HEK293T (cell line): ENCODE measurements around the gene ALK.

Source experiments
- CTCF ChIA-PET: fragments of 350-600 bp; formaldehyde crosslinking; extraction: SDS; loops from one replicate; lab custom pipeline; 2021; ENCODE audit warnings: antibody characterized with exemption, inconsistent platforms; lab: Yijun Ruan, JAX
- POLR2A ChIA-PET: fragments of 350-600 bp; formaldehyde crosslinking; extraction: SDS; loops from one replicate; lab custom pipeline; 2020; ENCODE audit warnings: antibody characterized with exemption, inconsistent platforms; lab: Yijun Ruan, JAX
- DNase-seq: peaks from one replicate; pipeline ENCODE4 v3.0.0; 2012; ENCODE audit warnings: mixed read lengths; ENCODE audit errors: extremely low spot score
- ARNT ChIP-seq: fragments of 450-650 bp; IDR thresholded peaks from 2 replicates; pipeline ENCODE4 v1.6.1; 2017; ENCODE audit warnings: mild to moderate bottlenecking
- BHLHE40 ChIP-seq: fragments of 450-650 bp; IDR thresholded peaks from 2 replicates; pipeline ENCODE4 v1.6.1; 2016; ENCODE audit warnings: mild to moderate bottlenecking, moderate library complexity, borderline replicate concordance
- CTBP1 ChIP-seq: fragments of 450-650 bp; IDR thresholded peaks from 2 replicates; pipeline ENCODE4 v1.6.1; 2016; ENCODE audit warnings: borderline replicate concordance
- ELF4 ChIP-seq: fragments of 450-650 bp; IDR thresholded peaks from 2 replicates; pipeline ENCODE4 v1.6.1; 2017; ENCODE audit warnings: antibody characterized with exemption
- FOXA1 ChIP-seq: fragments of 450-650 bp; IDR thresholded peaks from 2 replicates; pipeline ENCODE4 v1.6.1; 2016; ENCODE audit warnings: mild to moderate bottlenecking
- FOXK2 ChIP-seq: fragments of 450-650 bp; IDR thresholded peaks from 2 replicates; pipeline ENCODE4 v1.6.1; 2016; ENCODE audit warnings: mild to moderate bottlenecking
- FOXM1 ChIP-seq: fragments of 450-650 bp; IDR thresholded peaks from 2 replicates; pipeline ENCODE4 v1.6.1; 2017; ENCODE audit warnings: mild to moderate bottlenecking, borderline replicate concordance
- HDGF ChIP-seq: fragments of 450-650 bp; IDR thresholded peaks from 2 replicates; pipeline ENCODE4 v1.6.1; 2017; ENCODE audit warnings: antibody characterized with exemption, borderline replicate concordance
- L3MBTL2 ChIP-seq: fragments of 450-650 bp; conservative IDR thresholded peaks from 2 replicates; pipeline ENCODE4 v1.6.1; 2016; ENCODE audit warnings: mild to moderate bottlenecking
- LEF1 ChIP-seq: fragments of 450-650 bp; IDR thresholded peaks from 2 replicates; pipeline ENCODE4 v1.6.1; 2017; ENCODE audit warnings: mild to moderate bottlenecking, borderline replicate concordance
- NFRKB ChIP-seq: fragments of 450-650 bp; IDR thresholded peaks from 2 replicates; pipeline ENCODE4 v1.6.1; 2016; ENCODE audit warnings: mild to moderate bottlenecking, moderate library complexity
- PKNOX1 ChIP-seq: fragments of 450-650 bp; IDR thresholded peaks from 2 replicates; pipeline ENCODE4 v1.6.1; 2016
- SP1 ChIP-seq: fragments of 450-650 bp; IDR thresholded peaks from 2 replicates; pipeline ENCODE4 v1.6.1; 2017
- SUZ12 ChIP-seq: fragments of 450-650 bp; IDR thresholded peaks from 2 replicates; pipeline ENCODE4 v1.6.1; 2016; ENCODE audit warnings: mild to moderate bottlenecking
- TARDBP ChIP-seq: fragments of 450-650 bp; IDR thresholded peaks from 2 replicates; pipeline ENCODE4 v1.6.1; 2016
- ZNF384 ChIP-seq: fragments of 450-650 bp; IDR thresholded peaks from 2 replicates; pipeline ENCODE4 v1.6.1; 2016

ALK gene

GRCh38 chr2:29275186-29275585 is 646.2 kb downstream of the ALK start:
- ChIA-PET CTCF (interaction anchor here (0.6 to 1.1 kb wide), 2 partner anchors 34 to 214 kb away, joined by 3 read pairs; no protein-coding TSS in a partner anchor), POLR2A (no interaction called here)
- TF ChIP-seq ELF4 (no peak), TARDBP (no peak), ZNF384 (no peak), SP1 (no peak), PKNOX1 (no peak), FOXK2 (no peak), BHLHE40 (no peak), NFRKB (no peak), ARNT (no peak), L3MBTL2 (no peak), HDGF (no peak), CTBP1 (no peak), FOXA1 (no peak), FOXM1 (no peak), SUZ12 (no peak), LEF1 (no peak)
- no peak for DNase-seq

- POLR2A ChIA-PET = interaction anchor here (0.6 kb wide), 1 partner anchor 68 kb away, joined by 3 read pairs; no protein-coding TSS in a partner anchor
- DNase-seq = no peak
- CTCF ChIA-PET = interaction anchor here (0.9 kb wide), 1 partner anchor 35 kb away, joined by 5 read pairs; no protein-coding TSS in a partner anchor
- TF ChIP-seq SUZ12 (no peak), TARDBP (no peak), ARNT (no peak), NFRKB (no peak), HDGF (no peak), SP1 (no peak), LEF1 (no peak), PKNOX1 (no peak), BHLHE40 (no peak), CTBP1 (no peak)
Observed at GRCh38 chr2:29273685-29274611, 647.4 kb downstream of the ALK start.

- TF ChIP-seq FOXM1 = no peak
- DNase-seq = no peak
- POLR2A ChIA-PET = interaction anchor here (0.6 kb wide), 1 partner anchor 67 kb away, joined by 3 read pairs; no protein-coding TSS in a partner anchor
- CTCF ChIA-PET = interaction anchor here (0.9 kb wide), 1 partner anchor 34 kb away, joined by 5 read pairs; no protein-coding TSS in a partner anchor
Observed at GRCh38 chr2:29273004-29273684, 648.2 kb downstream of the ALK start.

- CTCF ChIA-PET = interaction anchor here (1.1 kb wide), 1 partner anchor 37 kb away, joined by 3 read pairs; no protein-coding TSS in a partner anchor
- TF ChIP-seq FOXA1 (no peak), L3MBTL2 (no peak), FOXM1 (no peak), SUZ12 (no peak), BHLHE40 (no peak), LEF1 (no peak)
- POLR2A ChIA-PET = no interaction called here
- no peak for DNase-seq
Observed at GRCh38 chr2:29272311-29272710, 649.1 kb downstream of the ALK start.

GRCh38 chr2:29270701-29271121 is 650.7 kb downstream of the ALK start:
- no peak for DNase-seq
- ChIA-PET POLR2A (no interaction called here), CTCF (no interaction called here)
- TF ChIP-seq ELF4 = no peak

- ChIA-PET CTCF (no interaction called here), POLR2A (no interaction called here)
- TF ChIP-seq FOXA1 = no peak
- DNase-seq = no peak
Observed at GRCh38 chr2:29269765-29270109, 651.6 kb downstream of the ALK start.

GRCh38 chr2:29269095-29269764 is 652.2 kb downstream of the ALK start:
- no peak for DNase-seq
- TF ChIP-seq BHLHE40 (no peak), ELF4 (no peak), SP1 (no peak), FOXK2 (no peak), SUZ12 (no peak), LEF1 (no peak), CTBP1 (no peak), NFRKB (no peak), FOXM1 (no peak), ZNF384 (no peak), ARNT (no peak), HDGF (no peak)
- CTCF ChIA-PET = no interaction called here
- POLR2A ChIA-PET = no interaction called here
